GM12865 (cell line): ENCODE results near the gene WNT4.
A peak's percentile ranks its signal among the peaks of the same experiment; 100 is the strongest.
"Not testable (repeated sequence)": the region's sequence is repeated elsewhere in the genome, so short reads cannot be mapped to it uniquely, and the experiment has no call there.

Experiments used
- DNase-seq: peaks from one replicate; pipeline ENCODE4 v3.0.0; 2010; ENCODE audit warnings: low read depth
- H3K4me3 ChIP-seq: 2 replicates; pipeline ENCODE4 v1.5.1; 2011; ENCODE audit warnings: mild to moderate bottlenecking, low read depth, low read length, control low read depth
- TF ChIP-seq, protein P1 (sequence below): IDR thresholded peaks from 2 replicates; pipeline ENCODE4 v1.5.1; 2011; ENCODE audit warnings: low read length, control low read depth, low read depth, inconsistent platforms; ENCODE audit not compliant: insufficient read depth; ENCODE audit errors: missing control alignments

Gene WNT4

DNA sequence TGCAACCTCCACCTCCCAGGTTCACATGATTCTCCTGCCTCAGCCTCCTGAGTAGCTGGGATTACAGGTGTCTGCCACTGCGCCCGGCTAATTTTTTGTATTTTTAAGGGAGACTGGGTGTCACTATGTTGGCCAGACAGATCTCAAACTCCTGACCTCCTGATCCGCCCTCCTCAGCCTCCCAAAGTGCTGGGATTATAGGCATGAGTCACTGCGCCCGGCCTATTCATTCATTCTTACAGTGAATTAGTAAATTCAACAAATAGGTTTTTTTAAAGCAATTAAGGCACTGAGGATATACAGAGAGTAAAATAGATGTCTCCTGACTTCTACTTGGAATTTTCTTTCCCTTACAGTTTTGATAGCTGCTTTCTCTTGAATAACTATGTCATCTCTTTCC, 46.9 kb downstream of the WNT4 start:
- no peak for DNase-seq
- TF ChIP-seq, protein P1, sequence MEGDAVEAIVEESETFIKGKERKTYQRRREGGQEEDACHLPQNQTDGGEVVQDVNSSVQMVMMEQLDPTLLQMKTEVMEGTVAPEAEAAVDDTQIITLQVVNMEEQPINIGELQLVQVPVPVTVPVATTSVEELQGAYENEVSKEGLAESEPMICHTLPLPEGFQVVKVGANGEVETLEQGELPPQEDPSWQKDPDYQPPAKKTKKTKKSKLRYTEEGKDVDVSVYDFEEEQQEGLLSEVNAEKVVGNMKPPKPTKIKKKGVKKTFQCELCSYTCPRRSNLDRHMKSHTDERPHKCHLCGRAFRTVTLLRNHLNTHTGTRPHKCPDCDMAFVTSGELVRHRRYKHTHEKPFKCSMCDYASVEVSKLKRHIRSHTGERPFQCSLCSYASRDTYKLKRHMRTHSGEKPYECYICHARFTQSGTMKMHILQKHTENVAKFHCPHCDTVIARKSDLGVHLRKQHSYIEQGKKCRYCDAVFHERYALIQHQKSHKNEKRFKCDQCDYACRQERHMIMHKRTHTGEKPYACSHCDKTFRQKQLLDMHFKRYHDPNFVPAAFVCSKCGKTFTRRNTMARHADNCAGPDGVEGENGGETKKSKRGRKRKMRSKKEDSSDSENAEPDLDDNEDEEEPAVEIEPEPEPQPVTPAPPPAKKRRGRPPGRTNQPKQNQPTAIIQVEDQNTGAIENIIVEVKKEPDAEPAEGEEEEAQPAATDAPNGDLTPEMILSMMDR = no peak
- no peak overlapping the region for H3K4me3 ChIP-seq

DNA sequence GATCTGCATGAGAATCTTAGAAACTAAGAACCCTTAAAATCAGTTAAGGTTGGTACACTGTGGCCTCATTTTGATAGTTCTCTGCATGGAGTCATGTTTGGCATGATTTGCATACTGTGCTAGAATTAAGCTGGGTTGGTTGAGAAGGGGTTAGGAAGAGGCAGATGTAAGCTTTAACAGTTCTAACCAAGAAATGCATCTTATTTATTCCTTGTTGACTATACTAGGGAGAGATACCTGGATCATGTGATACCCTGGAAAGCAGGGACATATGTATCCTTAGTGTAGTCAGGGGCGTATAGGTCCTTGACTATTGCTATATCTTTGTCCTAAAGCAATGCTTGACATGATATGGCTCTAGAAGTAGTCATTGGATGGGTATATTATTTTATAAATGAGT, 49.4 kb downstream of the WNT4 start:
- DNase-seq = no peak
- no peak overlapping the region for H3K4me3 ChIP-seq
- TF ChIP-seq, protein P1 = no peak

DNA sequence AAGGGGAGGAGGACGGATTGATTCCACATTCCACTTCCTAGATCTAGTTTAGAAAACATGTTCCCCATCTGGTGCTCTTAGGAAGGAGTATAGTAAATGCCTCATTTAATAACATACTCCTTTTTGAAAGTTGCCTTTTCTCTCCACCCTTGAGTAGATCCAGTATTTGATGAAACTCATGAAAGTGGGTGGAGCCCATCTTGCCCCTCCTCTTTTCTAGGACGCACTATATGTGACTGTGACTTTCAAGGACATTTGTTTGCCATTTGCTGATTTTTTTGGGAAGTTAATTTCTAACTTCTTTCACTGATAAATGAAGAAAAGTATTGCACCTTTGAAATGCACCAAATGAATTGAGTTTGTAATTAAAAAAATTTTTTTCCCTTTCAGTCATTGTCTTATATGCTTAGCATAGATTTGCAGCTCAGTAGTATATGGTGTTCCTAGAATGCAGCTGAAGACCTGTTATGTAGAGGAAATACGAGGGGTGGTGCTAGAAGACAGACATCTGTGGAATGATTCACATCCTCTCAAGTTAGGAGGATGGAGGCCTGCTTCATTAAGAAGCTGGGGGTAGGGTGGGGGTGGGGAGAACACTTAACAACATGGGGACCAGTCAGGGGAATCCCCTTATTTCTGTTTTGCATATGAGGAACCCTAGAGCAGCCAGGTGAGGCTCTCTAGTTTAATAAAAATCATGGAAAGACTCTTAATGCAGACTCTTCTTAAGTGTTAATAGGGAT, 50.7 kb downstream of the WNT4 start:
- DNase-seq = peak; percentile 82
- not testable (repeated sequence) for H3K4me3 ChIP-seq

DNA sequence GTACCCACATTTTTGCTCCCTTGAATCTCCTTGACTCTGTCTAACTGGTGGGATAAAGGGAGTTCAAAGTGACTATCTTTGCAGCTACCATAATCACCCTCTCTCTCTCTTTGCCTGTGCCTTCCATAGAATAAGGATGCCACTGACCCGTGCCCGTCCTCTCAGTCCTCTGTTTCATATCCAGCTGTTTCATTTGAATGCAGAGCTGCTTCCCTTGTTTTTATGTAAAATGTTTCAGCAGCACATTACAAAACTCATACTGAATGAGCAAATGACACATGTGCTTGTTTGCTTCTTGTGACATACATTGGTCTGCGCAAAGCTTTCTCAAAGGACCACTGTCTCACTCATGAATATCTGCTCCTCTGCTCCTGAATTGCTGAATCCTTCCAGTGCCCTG, 52.0 kb downstream of the WNT4 start:
- TF ChIP-seq, protein P1 = no peak
- no peak for DNase-seq
- no peak overlapping the region for H3K4me3 ChIP-seq

DNA sequence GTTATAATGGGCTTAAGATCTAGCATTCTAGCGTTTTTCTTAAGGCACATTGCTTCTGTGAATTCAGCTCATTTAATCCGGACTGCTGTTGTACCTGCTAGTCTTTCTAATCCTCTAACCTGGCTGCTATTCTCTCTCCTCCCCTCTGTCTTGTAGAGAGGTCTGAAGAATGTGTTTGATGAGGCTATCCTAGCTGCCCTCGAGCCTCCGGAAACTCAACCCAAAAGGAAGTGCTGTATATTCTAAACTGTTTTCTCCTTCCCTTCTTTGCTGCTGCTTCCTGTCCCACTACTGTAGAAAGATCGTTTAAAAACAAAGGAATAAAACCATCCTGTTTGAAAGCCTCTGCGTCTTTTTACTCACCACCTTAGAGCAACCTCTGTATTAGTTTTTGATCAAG, 53.1 kb downstream of the WNT4 start:
- DNase-seq = no peak
- H3K4me3 ChIP-seq = no peak overlapping the region
- TF ChIP-seq, protein P1 = no peak

DNA sequence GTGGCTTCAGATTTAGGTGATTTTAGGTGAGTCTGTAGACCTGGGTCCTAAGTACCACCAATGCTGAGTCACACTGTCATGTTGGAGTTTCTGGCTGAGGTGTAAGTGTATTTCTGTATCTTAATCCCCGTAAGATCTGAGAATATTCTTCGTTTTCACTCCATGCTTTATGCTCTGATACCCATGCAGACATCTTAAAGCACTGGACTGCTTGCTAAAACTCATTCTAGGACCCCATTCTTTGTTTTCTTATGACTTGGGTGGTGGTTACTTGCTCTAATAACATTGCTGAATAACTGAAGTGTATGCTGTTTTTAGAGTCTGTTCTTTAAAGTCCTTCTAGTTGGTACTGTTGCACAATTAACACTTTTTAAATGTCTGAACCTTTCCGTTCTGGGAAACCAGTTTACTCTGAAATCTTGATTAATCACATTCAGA, 53.7 kb downstream of the WNT4 start:
- H3K4me3 ChIP-seq = no peak overlapping the region
- TF ChIP-seq, protein P1 = no peak

DNA sequence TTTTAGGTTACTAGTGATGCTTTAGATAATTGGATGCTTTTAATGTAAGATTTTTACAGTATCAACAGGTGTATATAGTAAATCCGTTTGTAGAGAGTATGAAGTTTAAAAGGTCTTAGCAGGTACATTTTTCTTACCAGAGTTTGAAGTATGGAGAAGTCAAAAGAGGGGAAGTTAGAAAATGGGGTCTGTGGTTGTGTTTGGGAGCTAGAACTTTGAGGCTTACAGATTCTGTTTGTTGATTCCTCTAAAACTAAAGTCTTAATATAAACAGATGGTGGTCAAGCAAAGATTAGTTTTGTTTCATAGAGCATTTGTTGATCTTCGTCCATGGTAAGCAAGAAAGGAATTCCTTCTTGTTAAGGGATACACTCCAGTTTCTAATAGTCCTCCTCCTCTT, 54.6 kb downstream of the WNT4 start:
- no peak for DNase-seq
- no peak overlapping the region for H3K4me3 ChIP-seq
- TF ChIP-seq, protein P1 = no peak

More for the DNA sequence above, 53.7 kb downstream of the WNT4 start:
- DNase-seq = peak; percentile 68
